Prostate gland (tissue), 2 donors: ENCODE results near the gene BOC. TPM values are rescaled to one million over a fixed set of nuclear protein-coding genes. Genes with fewer than 3 reads are reported as not detected.

Source experiments
- DNase-seq: peaks from one replicate; pipeline ENCODE4 v3.0.0-alpha.2; 2019; ENCODE audit warnings: low spot score
- H3K27ac ChIP-seq, 2 donors: fragments of 200-600 bp; sonication (generic); 2 replicates each; pipeline ENCODE4 v1.5.1; 2017 to 2019
- H3K27me3 ChIP-seq: fragments of 200-600 bp; sonication (generic); replicated peaks from 2 replicates; pipeline ENCODE4 v1.5.1; 2019; ENCODE audit not compliant: insufficient read depth
- H3K36me3 ChIP-seq, 2 donors: fragments of 200-600 bp; sonication (generic); 1 replicate in 1 of 2; 2 replicates in 1 of 2; pipeline versions ENCODE4 v1.5.1 to v1.8.1; 2017 to 2019
- H3K4me1 ChIP-seq: fragments of 200-600 bp; sonication (generic); replicated peaks from 2 replicates; pipeline ENCODE4 v1.5.1; 2019
- H3K4me3 ChIP-seq, 2 donors: fragments of 200-600 bp; sonication (generic); 2 replicates each; pipeline ENCODE4 v1.5.1; 2017 to 2019
- H3K9me3 ChIP-seq: fragments of 200-600 bp; sonication (generic); 2 replicates; pipeline ENCODE4 v1.5.1; 2017
- CTCF ChIP-seq, 4 experiments: fragments of 200-600 bp in 2 of 4; fragments of 450-650 bp in 2 of 4; sonication (generic) in 2 of 4; IDR thresholded peaks; 1 replicate in 3 of 4; 2 replicates in 1 of 4; pipeline ENCODE4 v1.5.1; 2016 to 2019; ENCODE audit warnings: antibody characterized with exemption in 4 of 4, mild to moderate bottlenecking in 2 of 4, moderate library complexity in 2 of 4
- POLR2A ChIP-seq: fragments of 450-650 bp; IDR thresholded peaks from one replicate; pipeline ENCODE4 v1.6.1; 2016; ENCODE audit warnings: antibody characterized with exemption, mild to moderate bottlenecking
- POLR2AphosphoS5 ChIP-seq: sonication (generic); formaldehyde crosslinking; IDR thresholded peaks from one replicate; pipeline ENCODE4 v1.6.1; 2017; ENCODE audit warnings: antibody characterized with exemption
- WGBS: methylation state at CpG from one replicate; pipeline ENCODE4 v1.1.5; 2018; 5-methylcytosine and 5-hydroxymethylcytosine counted together
- intact Hi-C: fragments of 100-400 bp; cut with DNase I; formaldehyde crosslinking; loops from one replicate; pipeline ENCODE4 v1.14.2; 2022
- total RNA-seq, 2 donors: library from RNA; depleted of rRNA; stranded (reverse); fragments of >200 nt; gene quantifications; one replicate each; pipeline ENCODE4 v1.1.0, GENCODE V29; 2016

Gene BOC
- total RNA-seq, 2 donors from 2014 or later, result 41.4 to 42.3 TPM

- no peaks in the 10 kb centered on the region for H3K36me3 ChIP-seq
- no peak overlapping the region for H3K27ac ChIP-seq
- H3K4me3 ChIP-seq, result no peak overlapping the region
- TF ChIP-seq POLR2AphosphoS5, result no peak
- TF ChIP-seq POLR2A, result no peak
- TF ChIP-seq CTCF (IDR thresholded peaks at IDR 0.05), result no peak
- H3K4me1 ChIP-seq, result no peaks in the 10 kb centered on the region
- intact Hi-C loops, result no loop called here
- no peak for DNase-seq
- no peaks in the 10 kb centered on the region for H3K27me3 ChIP-seq
- WGBS, result 98% methylated on average over 2 of the region's 2 CpGs
- H3K9me3 ChIP-seq, result no peaks in the 10 kb centered on the region
Measured at GRCh38 chr3:113314923-113315322, 103.6 kb downstream of the BOC start.

GRCh38 chr3:113329757-113330156, 118.4 kb downstream of the BOC start:
- WGBS, result 40% methylated on average over 2 of the region's 2 CpGs
- Histone ChIP-seq H3K4me1 (no peaks in the 10 kb centered on the region), H3K36me3 (no peaks in the 10 kb centered on the region), H3K9me3 (no peaks in the 10 kb centered on the region), H3K4me3 (no peak overlapping the region), H3K27me3 (no peaks in the 10 kb centered on the region), H3K27ac (no peak overlapping the region)
- TF ChIP-seq POLR2A (no peak), POLR2AphosphoS5 (no peak), CTCF (IDR thresholded peaks at IDR 0.05) (no peak)
- DNase-seq, result no peak
- intact Hi-C loops, result no loop called here

GRCh38 chr3:113330742-113331141, 119.4 kb downstream of the BOC start:
- Histone ChIP-seq H3K36me3 (no peaks in the 10 kb centered on the region), H3K27ac (no peak overlapping the region), H3K9me3 (no peaks in the 10 kb centered on the region), H3K4me3 (no peak overlapping the region), H3K4me1 (no peaks in the 10 kb centered on the region), H3K27me3 (no peaks in the 10 kb centered on the region)
- 93% methylated on average over 2 of the region's 2 CpGs for WGBS
- intact Hi-C loops, result no loop called here
- no peak for TF ChIP-seq CTCF (IDR thresholded peaks at IDR 0.05)
- no peak for TF ChIP-seq POLR2A
- TF ChIP-seq POLR2AphosphoS5, result no peak
- DNase-seq, result no peak

GRCh38 chr3:113331187-113331586, 119.8 kb downstream of the BOC start:
- Histone ChIP-seq H3K27ac (no peak overlapping the region), H3K9me3 (no peaks in the 10 kb centered on the region), H3K4me3 (no peak overlapping the region), H3K27me3 (no peaks in the 10 kb centered on the region), H3K36me3 (no peaks in the 10 kb centered on the region), H3K4me1 (no peaks in the 10 kb centered on the region)
- no peak for TF ChIP-seq POLR2A
- TF ChIP-seq POLR2AphosphoS5, result no peak
- no peak for TF ChIP-seq CTCF (IDR thresholded peaks at IDR 0.05)
- intact Hi-C loops, result no loop called here
- DNase-seq, result no peak

Other genes with a start within 250 kb of the BOC start
- gene CD200R1, start 236.5 kb upstream of the BOC start, total RNA-seq, result 1 to 10 TPM in 1 of 2 donors, under 1 TPM in 1; 0.23 to 2.2 TPM
- 10 to 100 TPM; 12.4 to 18.7 TPM for gene GTPBP8, start 220.6 kb upstream of the BOC start, total RNA-seq
- gene CFAP44, start 229.9 kb downstream of the BOC start, total RNA-seq, result 10 to 100 TPM; 12.3 to 14.4 TPM